ENCODE data around the gene MTA1. TPM values are rescaled to one million over a fixed set of nuclear protein-coding genes. Genes with fewer than 3 reads are reported as not detected.

The MTA1 gene
- total RNA-seq, 2 donors from 2014 or later: 99.0 to 99.7 TPM

- Mint-ChIP-seq H3K36me3 (ENCODE audit: low read depth) (peaks cover 2% of the 10 kb centered on the region), H3K27ac (peak overlapping the region; percentile 95), H3K27me3 (peaks cover 13% of the 10 kb centered on the region), H3K4me1 (peaks cover 15% of the 10 kb centered on the region), H3K4me3 (peak overlapping the region; percentile 52)
- ATAC-seq (peak; percentile 5), DNase-seq (no peak)
- H3K9me3 ChIP-seq (ENCODE audit: control insufficient read depth, low read length, poor library complexity, severe bottlenecking): no peaks in the 10 kb centered on the region
These were observed 84.5 kb downstream of the MTA1 start for GRCh38 chr14:105503935-105504692.

GRCh38 chr14:105505101-105505500 is 85.5 kb downstream of the MTA1 start:
- H3K4me1 Mint-ChIP-seq: peaks cover 15% of the 10 kb centered on the region
- peaks cover 13% of the 10 kb centered on the region for H3K27me3 Mint-ChIP-seq
- H3K9me3 ChIP-seq (ENCODE audit: control insufficient read depth, low read length, poor library complexity, severe bottlenecking): no peaks in the 10 kb centered on the region
- H3K36me3 Mint-ChIP-seq (ENCODE audit: low read depth): peaks cover 2% of the 10 kb centered on the region
- no peak for DNase-seq
- H3K4me3 Mint-ChIP-seq: no peak overlapping the region
- H3K27ac Mint-ChIP-seq: peak overlapping the region; percentile 95
- ATAC-seq: no peak

GRCh38 chr14:105507247-105507646 is 87.6 kb downstream of the MTA1 start:
- Mint-ChIP-seq H3K4me3 (no peak overlapping the region), H3K4me1 (peaks cover 15% of the 10 kb centered on the region), H3K27ac (peak overlapping the region; percentile 83), H3K36me3 (ENCODE audit: low read depth) (peaks cover 2% of the 10 kb centered on the region), H3K27me3 (peaks cover 24% of the 10 kb centered on the region)
- DNase-seq: no peak
- no peaks in the 10 kb centered on the region for H3K9me3 ChIP-seq (ENCODE audit: control insufficient read depth, low read length, poor library complexity, severe bottlenecking)
- ATAC-seq: no peak

- no peak for DNase-seq
- Mint-ChIP-seq H3K27ac (peak overlapping the region; percentile 88), H3K4me3 (peak overlapping the region; percentile 7), H3K36me3 (ENCODE audit: low read depth) (peaks cover 2% of the 10 kb centered on the region), H3K4me1 (peaks cover 8% of the 10 kb centered on the region), H3K27me3 (peaks cover 30% of the 10 kb centered on the region)
- no peak for ATAC-seq
- no peaks in the 10 kb centered on the region for H3K9me3 ChIP-seq (ENCODE audit: control insufficient read depth, low read length, poor library complexity, severe bottlenecking)
These were observed 88.4 kb downstream of the MTA1 start for GRCh38 chr14:105508069-105508468.

GRCh38 chr14:105508601-105509000 is 89.0 kb downstream of the MTA1 start:
- Mint-ChIP-seq H3K4me1 (peaks cover 5% of the 10 kb centered on the region), H3K27ac (peak overlapping the region; percentile 39), H3K27me3 (peaks cover 32% of the 10 kb centered on the region), H3K36me3 (ENCODE audit: low read depth) (peaks cover 2% of the 10 kb centered on the region), H3K4me3 (peak overlapping the region; percentile 80)
- no peak for DNase-seq
- ATAC-seq: no peak
- H3K9me3 ChIP-seq (ENCODE audit: control insufficient read depth, low read length, poor library complexity, severe bottlenecking): no peaks in the 10 kb centered on the region

GRCh38 chr14:105517096-105517495 is 97.5 kb downstream of the MTA1 start:
- Mint-ChIP-seq H3K4me3 (no peak overlapping the region), H3K4me1 (no peaks in the 10 kb centered on the region), H3K36me3 (ENCODE audit: low read depth) (peaks cover 2% of the 10 kb centered on the region), H3K27me3 (peaks cover 57% of the 10 kb centered on the region), H3K27ac (no peak overlapping the region)
- H3K9me3 ChIP-seq (ENCODE audit: control insufficient read depth, low read length, poor library complexity, severe bottlenecking): no peaks in the 10 kb centered on the region
- DNase-seq: no peak
- no peak for ATAC-seq

GRCh38 chr14:105519946-105520698 is 100.5 kb downstream of the MTA1 start:
- Mint-ChIP-seq H3K4me3 (no peak overlapping the region), H3K27ac (no peak overlapping the region), H3K4me1 (peaks cover 3% of the 10 kb centered on the region), H3K36me3 (ENCODE audit: low read depth) (peaks cover 2% of the 10 kb centered on the region), H3K27me3 (peaks cover 48% of the 10 kb centered on the region)
- ATAC-seq: no peak
- H3K9me3 ChIP-seq (ENCODE audit: control insufficient read depth, low read length, poor library complexity, severe bottlenecking): no peaks in the 10 kb centered on the region
- DNase-seq: no peak

Other genes with a start within 250 kb of the MTA1 start
- gene NUDT14, start 238.5 kb upstream of the MTA1 start, total RNA-seq: 10 to 100 TPM; 10.8 to 15.4 TPM
- gene BTBD6, start 171.3 kb upstream of the MTA1 start, total RNA-seq: 10 to 100 TPM; 34.9 to 36.2 TPM
- gene BRF1, start 118.8 kb upstream of the MTA1 start, total RNA-seq: 10 to 100 TPM; 60.1 to 62.6 TPM
- 10 to 100 TPM; 56.0 to 64.9 TPM for gene PACS2, start 105.1 kb upstream of the MTA1 start, total RNA-seq
- 1 to 10 TPM in 1 of 2 donors, under 1 TPM in 1; 0.60 to 1.7 TPM for gene TEX22, start 21.3 kb upstream of the MTA1 start, total RNA-seq
- gene CRIP2, start 55.0 kb downstream of the MTA1 start, total RNA-seq: 10 to 100 TPM; 51.6 to 58.8 TPM
- 100 to 1,000 TPM; 451 to 842 TPM for gene CRIP1, start 67.1 kb downstream of the MTA1 start, total RNA-seq
- 100 to 1,000 TPM; 141 to 361 TPM for gene TEDC1, start 71.4 kb downstream of the MTA1 start, total RNA-seq
- 1 to 10 TPM in 1 of 2 donors, under 1 TPM in 1; 0.85 to 2.6 TPM for gene TMEM121, start 106.8 kb downstream of the MTA1 start, total RNA-seq

All from T-helper 17 cell (primary cell).